Stimulated activated CD4-positive, alpha-beta T cell treated with anti-CD3 and anti-CD28 coated beads, Interleukin-1b, Interleukin-23, amount 100 ng/mL, for 1 hour (primary cell): Measurements from ENCODE around the gene OOSP3.

Experiments used
- DNase-seq, 2 donors: peaks; one replicate each; pipeline ENCODE4 v3.0.0-alpha.2; 2020; ENCODE audit warnings: low read depth in 2 of 2

The OOSP3 gene

DNA sequence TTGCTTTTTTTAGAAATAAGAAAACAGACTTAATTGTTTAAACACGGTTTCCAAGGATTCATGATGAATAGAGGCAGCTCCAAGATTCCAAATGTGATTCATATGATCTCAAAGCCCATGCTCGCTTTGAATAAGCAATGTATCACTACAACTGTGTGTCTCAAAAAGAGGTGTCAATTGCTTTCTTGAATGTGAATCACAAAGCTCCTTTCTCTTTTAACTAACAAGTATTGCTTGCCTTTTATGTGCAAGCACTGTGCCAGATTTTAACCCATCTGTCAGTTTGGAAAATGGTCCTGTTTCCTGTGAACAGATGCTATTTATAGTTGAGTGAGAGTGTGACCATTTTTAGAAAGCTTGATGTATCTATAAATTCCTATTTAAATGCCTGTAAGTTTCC lies 66.1 kb downstream of the OOSP3 start:
- no peak for DNase-seq
